Tibial nerve (tissue), 4 donors: ENCODE data around the gene UBE2F. TPM values are rescaled to one million over a fixed set of nuclear protein-coding genes. Genes with fewer than 3 reads are reported as not detected.
A peak's percentile ranks its signal among the peaks of the same experiment; 100 is the strongest.

ENCODE experiments used
- DNase-seq, 2 donors: peaks; one replicate each; pipeline ENCODE4 v3.0.0-alpha.2; 2019; ENCODE audit warnings: low spot score in 2 of 2
- H3K27ac ChIP-seq, 4 donors: fragments of 200-600 bp; sonication (generic) in 3 of 4; one replicate each; pipeline ENCODE4 v1.5.1; 2017 to 2019; ENCODE audit warnings: mild to moderate bottlenecking in 1 of 4
- H3K27me3 ChIP-seq, 2 donors: fragments of 200-600 bp; sonication (generic) in 1 of 2; one replicate each; pipeline versions ENCODE4 v1.5.1 to v1.6.0; 2017 to 2019
- H3K36me3 ChIP-seq, 3 donors: fragments of 200-600 bp; sonication (generic); one replicate each; pipeline ENCODE4 v1.5.1; 2018 to 2019
- H3K4me1 ChIP-seq, 4 donors: fragments of 200-600 bp; sonication (generic) in 3 of 4; one replicate each; pipeline ENCODE4 v1.5.1; 2017 to 2019
- H3K4me3 ChIP-seq, 4 donors: fragments of 200-600 bp; sonication (generic) in 3 of 4; one replicate each; pipeline ENCODE4 v1.5.1; 2017 to 2019; ENCODE audit warnings: mild to moderate bottlenecking in 1 of 4, moderate library complexity in 1 of 4
- H3K9me3 ChIP-seq, 4 donors: fragments of 200-600 bp; sonication (generic) in 3 of 4; one replicate each; pipeline ENCODE4 v1.5.1; 2017 to 2019
- CTCF ChIP-seq, 5 experiments: fragments of 200-600 bp in 3 of 5; fragments of 450-650 bp in 2 of 5; sonication (generic) in 3 of 5; IDR thresholded peaks; one replicate each; pipeline ENCODE4 v1.5.1; 2016 to 2019; ENCODE audit warnings: antibody characterized with exemption in 5 of 5, mild to moderate bottlenecking in 3 of 5, moderate library complexity in 2 of 5
- EP300 ChIP-seq, 2 donors: sonication (generic); formaldehyde crosslinking; IDR thresholded peaks; one replicate each; pipeline ENCODE4 v1.6.1; 2017; ENCODE audit warnings: antibody characterized with exemption in 2 of 2, mild to moderate bottlenecking in 1 of 2
- POLR2A ChIP-seq, 2 donors: fragments of 450-650 bp; IDR thresholded peaks; one replicate each; pipeline ENCODE4 v1.6.1; 2017; ENCODE audit warnings: antibody characterized with exemption in 2 of 2, mild to moderate bottlenecking in 2 of 2, moderate library complexity in 2 of 2
- WGBS, 2 donors: methylation state at CpG; one replicate each; pipeline ENCODE4 v1.1.5; 2018; 5-methylcytosine and 5-hydroxymethylcytosine counted together
- total RNA-seq, 4 donors: library from RNA; depleted of rRNA; stranded (reverse); fragments of >200 nt; gene quantifications; one replicate each; pipeline ENCODE4 v1.1.0, GENCODE V29; 2016

The UBE2F gene
- total RNA-seq, 4 donors from 2014 or later = 35.1 to 73.8 (median 41.2) TPM

DNA sequence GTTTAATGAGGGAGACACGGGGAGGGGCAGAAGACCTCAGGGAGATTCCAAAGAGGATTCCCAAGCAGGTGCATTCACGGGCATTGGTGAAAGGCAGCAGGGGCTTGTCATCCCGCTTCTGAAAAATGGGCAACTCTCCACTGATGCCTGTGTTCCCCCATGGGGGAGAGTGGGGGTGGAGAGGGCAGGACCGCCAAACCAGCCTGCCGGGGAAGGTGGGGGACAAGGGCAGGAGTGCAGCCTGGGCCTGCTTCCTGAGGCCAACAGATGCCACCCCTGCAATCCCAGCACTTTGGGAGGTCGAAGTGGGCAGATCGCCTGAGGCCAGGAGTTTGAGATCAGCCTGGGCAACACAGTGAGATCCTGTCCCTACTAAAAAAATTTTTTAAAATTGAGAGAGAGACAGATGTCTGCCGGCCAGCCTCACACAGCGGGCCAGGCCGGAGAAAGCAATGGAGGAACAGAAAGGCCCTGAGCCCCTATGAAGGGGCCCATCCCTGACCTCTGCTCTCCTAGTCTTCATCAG lies 44.8 kb upstream of the UBE2F start:
- Histone ChIP-seq H3K27me3 (no peaks in the 10 kb centered on the region), H3K9me3 (no peaks in the 10 kb centered on the region), H3K4me3 (no peak overlapping the region), H3K36me3 (no peaks in the 10 kb centered on the region), H3K4me1 (peaks cover 0 to 11% (median 0%) of the 10 kb centered on the region in 4 donors), H3K27ac (no peak overlapping the region)
- TF ChIP-seq CTCF (IDR thresholded peaks at IDR 0.05) = no peak
- no peak for TF ChIP-seq POLR2A (IDR thresholded peaks at IDR 0.05)
- TF ChIP-seq EP300 (IDR thresholded peaks at IDR 0.05) = no peak
- no peak for DNase-seq
- 88 to 89% methylated on average over 10 of the region's 10 CpGs for WGBS, 2 donors

GRCh38 chr2:237922641-237923361 lies 44.0 kb upstream of the UBE2F start:
- DNase-seq = no peak
- no peaks in the 10 kb centered on the region for H3K36me3 ChIP-seq
- TF ChIP-seq EP300 (IDR thresholded peaks at IDR 0.05) (no peak), CTCF (IDR thresholded peaks at IDR 0.05) (no peak)
- H3K27ac ChIP-seq = peak overlapping the region in 2 of 4 donors; percentile 6 to 67
- peaks cover 0 to 11% (median 0%) of the 10 kb centered on the region in 4 donors for H3K4me1 ChIP-seq
- no peaks in the 10 kb centered on the region for H3K27me3 ChIP-seq
- 58 to 60% methylated on average over 12 to 13 of the region's 13 CpGs for WGBS, 2 donors
- H3K9me3 ChIP-seq = no peaks in the 10 kb centered on the region
- H3K4me3 ChIP-seq = peak overlapping the region in 1 of 4 donors; percentile 38

DNA sequence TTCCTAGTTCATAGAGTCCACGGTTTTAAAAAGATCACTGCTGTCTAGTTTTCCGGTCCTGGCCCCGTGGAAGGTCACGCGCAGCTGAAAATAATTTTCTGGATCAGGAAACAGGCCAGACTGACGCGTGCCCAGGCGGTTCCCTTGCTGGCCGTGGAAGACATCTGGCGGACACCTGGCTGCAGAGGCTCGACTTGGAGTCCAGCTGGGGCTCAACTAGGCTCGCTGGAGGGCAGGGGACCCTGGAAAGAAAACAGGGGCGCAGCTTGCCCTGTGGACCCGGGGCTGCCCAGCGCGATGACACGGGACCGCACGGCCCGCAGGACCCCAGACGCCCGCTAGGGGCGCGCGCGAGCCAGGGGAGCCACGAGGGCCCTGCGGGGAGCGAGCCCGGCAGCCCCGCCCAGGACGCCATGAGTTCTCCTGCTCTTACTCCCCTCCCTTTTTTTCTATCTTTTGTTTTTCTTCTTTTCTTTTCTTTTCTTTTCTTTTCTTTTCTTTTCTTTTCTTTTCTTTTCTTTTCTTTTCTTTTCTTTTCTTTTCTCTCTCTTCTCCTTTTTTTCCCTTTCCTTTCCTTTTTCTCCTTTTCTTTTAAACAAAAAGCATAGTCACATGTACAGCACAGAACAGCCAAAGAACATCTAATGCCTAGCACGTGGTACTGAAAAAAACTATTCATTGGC lies 43.2 kb upstream of the UBE2F start:
- 20% methylated on average over 33 of the region's 33 CpGs for WGBS, 2 donors
- H3K4me3 ChIP-seq = peak overlapping the region in 2 of 4 donors; percentile 20 to 38
- H3K27ac ChIP-seq = peak overlapping the region in 2 of 4 donors; percentile 6 to 67
- H3K36me3 ChIP-seq = no peaks in the 10 kb centered on the region
- no peaks in the 10 kb centered on the region for H3K27me3 ChIP-seq
- DNase-seq = peak; percentile 43 to 57
- TF ChIP-seq POLR2A (IDR thresholded peaks at IDR 0.05) = no peak
- peak; percentile 88 to 95 (median 93) for TF ChIP-seq CTCF (IDR thresholded peaks at IDR 0.05)
- peak in 1 of 2 donors; percentile 72 for TF ChIP-seq EP300 (IDR thresholded peaks at IDR 0.05)
- peaks cover 0 to 11% (median 0%) of the 10 kb centered on the region in 4 donors for H3K4me1 ChIP-seq
- no peaks in the 10 kb centered on the region for H3K9me3 ChIP-seq

- DNase-seq = no peak
Observed at GRCh38 chr2:237924164-237924534, 42.7 kb upstream of the UBE2F start.

More at GRCh38 chr2:237924164-237924534, 42.7 kb upstream of the UBE2F start:
- TF ChIP-seq CTCF (IDR thresholded peaks at IDR 0.05) = no peak
- no peak for TF ChIP-seq EP300 (IDR thresholded peaks at IDR 0.05)
- TF ChIP-seq POLR2A (IDR thresholded peaks at IDR 0.05) = no peak
- no peaks in the 10 kb centered on the region for H3K9me3 ChIP-seq
- H3K36me3 ChIP-seq = no peaks in the 10 kb centered on the region
- H3K27ac ChIP-seq = no peak overlapping the region
- peaks cover 0 to 11% (median 0%) of the 10 kb centered on the region in 4 donors for H3K4me1 ChIP-seq
- WGBS, 2 donors = 94 to 95% methylated on average over 14 of the region's 14 CpGs
- no peak overlapping the region for H3K4me3 ChIP-seq
- no peaks in the 10 kb centered on the region for H3K27me3 ChIP-seq
